ENCODE measurements around the gene PTH2.

- TF ChIP-seq, protein P1, sequence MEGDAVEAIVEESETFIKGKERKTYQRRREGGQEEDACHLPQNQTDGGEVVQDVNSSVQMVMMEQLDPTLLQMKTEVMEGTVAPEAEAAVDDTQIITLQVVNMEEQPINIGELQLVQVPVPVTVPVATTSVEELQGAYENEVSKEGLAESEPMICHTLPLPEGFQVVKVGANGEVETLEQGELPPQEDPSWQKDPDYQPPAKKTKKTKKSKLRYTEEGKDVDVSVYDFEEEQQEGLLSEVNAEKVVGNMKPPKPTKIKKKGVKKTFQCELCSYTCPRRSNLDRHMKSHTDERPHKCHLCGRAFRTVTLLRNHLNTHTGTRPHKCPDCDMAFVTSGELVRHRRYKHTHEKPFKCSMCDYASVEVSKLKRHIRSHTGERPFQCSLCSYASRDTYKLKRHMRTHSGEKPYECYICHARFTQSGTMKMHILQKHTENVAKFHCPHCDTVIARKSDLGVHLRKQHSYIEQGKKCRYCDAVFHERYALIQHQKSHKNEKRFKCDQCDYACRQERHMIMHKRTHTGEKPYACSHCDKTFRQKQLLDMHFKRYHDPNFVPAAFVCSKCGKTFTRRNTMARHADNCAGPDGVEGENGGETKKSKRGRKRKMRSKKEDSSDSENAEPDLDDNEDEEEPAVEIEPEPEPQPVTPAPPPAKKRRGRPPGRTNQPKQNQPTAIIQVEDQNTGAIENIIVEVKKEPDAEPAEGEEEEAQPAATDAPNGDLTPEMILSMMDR (IDR thresholded peaks at IDR 0.05): no peak
- no peak for TF ChIP-seq POLR2A (IDR thresholded peaks at IDR 0.05)
These were observed 25.2 kb upstream of the PTH2 start for GRCh38 chr19:49448432-49448786.

Measured in thyroid gland (tissue), 4 donors.